Measurements from ENCODE around the gene SPON2.

SPON2 gene

DNA sequence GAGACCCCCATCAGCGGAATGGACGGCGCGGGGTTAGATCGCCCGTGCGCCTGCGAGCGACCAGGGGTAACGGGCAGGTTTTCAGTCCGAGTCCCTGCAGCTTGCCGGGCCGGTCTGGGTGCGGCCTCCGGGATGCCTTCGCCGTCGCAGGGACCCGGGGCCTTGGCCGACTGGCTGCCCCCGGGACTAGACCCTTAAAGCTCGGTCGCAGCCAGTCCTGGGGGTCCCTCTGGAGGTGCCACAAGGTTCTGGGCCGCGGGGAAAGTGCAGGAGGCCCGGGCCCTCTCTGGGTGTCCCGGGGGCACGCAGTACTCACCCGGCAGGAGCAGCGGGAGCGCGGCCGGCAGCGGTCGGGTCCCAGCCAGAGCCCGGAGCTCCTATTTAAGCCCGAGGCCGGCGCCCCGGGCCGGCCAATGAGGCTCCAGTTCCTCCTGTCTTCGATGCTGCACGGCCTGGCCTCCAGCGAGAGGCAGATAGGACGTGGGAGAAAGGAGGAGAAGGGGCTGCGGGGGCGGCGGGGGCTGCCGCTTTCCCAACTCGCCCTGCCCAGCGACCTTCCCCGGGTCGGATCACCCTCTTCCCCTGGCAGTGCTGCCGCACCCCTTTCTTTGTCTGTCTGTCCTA, at the start of gene SPON2:
Gene SPON2, minus strand, starts transcription at position 356 of the 624 bp plus-strand sequence.
- Mint-ChIP-seq H3K9me3 (no peaks in the 10 kb centered on the region), H3K27me3 (peaks cover 30% of the 10 kb centered on the region), H3K4me3 (peak within 1 kb of the TSS; percentile 74), H3K36me3 (no peaks in the 10 kb centered on the region), H3K27ac (no peak within 1 kb of the TSS), H3K4me1 (peaks cover 27% of the 10 kb centered on the region)
- ATAC-seq: no peak

DNA sequence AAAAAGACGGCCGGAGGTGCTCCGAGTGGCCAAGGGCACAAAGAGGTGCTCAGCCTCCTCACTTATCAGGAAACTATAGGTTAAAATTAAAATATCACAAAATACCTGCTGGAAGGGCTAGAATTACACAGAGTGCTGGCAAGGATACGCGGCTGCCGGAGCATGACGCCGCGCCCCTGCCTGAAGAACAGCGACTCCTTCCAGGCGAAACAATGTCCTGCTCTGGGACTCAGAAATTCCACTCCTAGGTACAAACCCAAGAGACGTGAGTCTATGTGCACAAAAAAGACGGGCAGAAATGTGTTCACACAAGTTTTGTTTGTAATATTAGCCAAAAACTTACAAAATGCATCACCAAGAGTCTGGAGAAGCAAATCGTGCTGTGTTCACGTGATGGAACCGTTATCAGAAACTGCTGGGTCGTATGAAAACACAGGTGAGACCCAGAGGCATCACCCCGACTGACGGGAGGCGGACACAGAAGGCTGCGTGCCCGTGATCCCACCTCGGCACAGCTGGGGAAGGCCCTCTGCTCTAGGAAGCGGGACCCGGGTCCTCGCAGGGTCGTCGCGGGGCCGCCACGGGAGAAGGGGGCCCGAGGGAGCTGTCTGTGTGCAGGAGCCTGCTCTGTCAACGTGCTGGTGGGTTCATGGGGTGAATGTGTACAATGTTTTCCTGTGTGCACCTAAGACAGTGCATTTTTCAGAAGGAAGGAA, 48.9 kb upstream of the SPON2 start:
- no peak for ATAC-seq
- H3K36me3 Mint-ChIP-seq: peaks cover 69% of the 10 kb centered on the region
- no peaks in the 10 kb centered on the region for H3K9me3 Mint-ChIP-seq
- no peaks in the 10 kb centered on the region for H3K27me3 Mint-ChIP-seq
- H3K4me3 Mint-ChIP-seq: no peak overlapping the region
- H3K4me1 Mint-ChIP-seq: peaks cover 54% of the 10 kb centered on the region
- peak overlapping the region; percentile 48 for H3K27ac Mint-ChIP-seq

DNA sequence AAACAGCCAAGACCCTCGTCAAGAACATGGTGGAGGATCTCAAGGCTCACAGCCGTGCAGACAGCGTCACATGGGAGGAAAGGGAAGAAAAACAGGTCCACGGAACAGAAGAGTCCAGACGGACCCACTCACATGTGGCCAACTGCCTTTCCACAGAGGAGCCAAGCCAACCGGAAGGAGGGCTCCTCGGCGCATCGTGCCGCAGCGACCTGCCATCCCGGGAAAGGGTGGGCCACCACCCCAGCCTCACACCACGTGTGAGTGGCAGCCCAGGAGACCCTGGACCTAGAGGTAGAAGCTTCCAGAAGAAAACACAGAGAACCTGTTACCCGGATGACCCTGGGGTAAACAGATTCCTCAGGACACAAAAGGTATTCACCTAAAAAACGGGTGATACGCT, 48.2 kb upstream of the SPON2 start:
- no peaks in the 10 kb centered on the region for H3K9me3 Mint-ChIP-seq
- H3K36me3 Mint-ChIP-seq: peaks cover 65% of the 10 kb centered on the region
- H3K27me3 Mint-ChIP-seq: no peaks in the 10 kb centered on the region
- H3K27ac Mint-ChIP-seq: no peak overlapping the region
- no peak overlapping the region for H3K4me3 Mint-ChIP-seq
- H3K4me1 Mint-ChIP-seq: peaks cover 60% of the 10 kb centered on the region
- ATAC-seq: no peak

DNA sequence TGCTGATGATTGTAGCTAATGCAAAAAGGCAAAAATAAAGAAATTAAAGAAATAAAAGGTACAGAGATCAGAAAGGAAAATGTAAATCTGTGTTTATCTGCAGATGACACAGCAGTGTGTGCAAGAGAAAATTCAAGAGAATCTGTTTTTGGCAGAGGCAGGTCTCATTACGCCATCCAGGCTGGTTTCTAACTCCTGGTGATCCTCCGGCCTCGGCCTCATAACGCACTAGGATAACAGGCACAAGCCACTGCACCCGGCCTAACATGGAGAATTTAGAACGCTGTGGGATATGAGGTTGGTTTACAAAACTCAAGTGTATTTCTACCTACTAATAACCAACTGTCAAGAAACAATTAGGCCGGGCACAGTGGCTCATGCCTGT, 47.2 kb upstream of the SPON2 start:
- peak overlapping the region; percentile 79 for H3K4me3 Mint-ChIP-seq
- no peaks in the 10 kb centered on the region for H3K27me3 Mint-ChIP-seq
- H3K4me1 Mint-ChIP-seq: peaks cover 67% of the 10 kb centered on the region
- H3K9me3 Mint-ChIP-seq: no peaks in the 10 kb centered on the region
- no peak for ATAC-seq
- peak overlapping the region; percentile 98 for H3K27ac Mint-ChIP-seq
- H3K36me3 Mint-ChIP-seq: peaks cover 59% of the 10 kb centered on the region

DNA sequence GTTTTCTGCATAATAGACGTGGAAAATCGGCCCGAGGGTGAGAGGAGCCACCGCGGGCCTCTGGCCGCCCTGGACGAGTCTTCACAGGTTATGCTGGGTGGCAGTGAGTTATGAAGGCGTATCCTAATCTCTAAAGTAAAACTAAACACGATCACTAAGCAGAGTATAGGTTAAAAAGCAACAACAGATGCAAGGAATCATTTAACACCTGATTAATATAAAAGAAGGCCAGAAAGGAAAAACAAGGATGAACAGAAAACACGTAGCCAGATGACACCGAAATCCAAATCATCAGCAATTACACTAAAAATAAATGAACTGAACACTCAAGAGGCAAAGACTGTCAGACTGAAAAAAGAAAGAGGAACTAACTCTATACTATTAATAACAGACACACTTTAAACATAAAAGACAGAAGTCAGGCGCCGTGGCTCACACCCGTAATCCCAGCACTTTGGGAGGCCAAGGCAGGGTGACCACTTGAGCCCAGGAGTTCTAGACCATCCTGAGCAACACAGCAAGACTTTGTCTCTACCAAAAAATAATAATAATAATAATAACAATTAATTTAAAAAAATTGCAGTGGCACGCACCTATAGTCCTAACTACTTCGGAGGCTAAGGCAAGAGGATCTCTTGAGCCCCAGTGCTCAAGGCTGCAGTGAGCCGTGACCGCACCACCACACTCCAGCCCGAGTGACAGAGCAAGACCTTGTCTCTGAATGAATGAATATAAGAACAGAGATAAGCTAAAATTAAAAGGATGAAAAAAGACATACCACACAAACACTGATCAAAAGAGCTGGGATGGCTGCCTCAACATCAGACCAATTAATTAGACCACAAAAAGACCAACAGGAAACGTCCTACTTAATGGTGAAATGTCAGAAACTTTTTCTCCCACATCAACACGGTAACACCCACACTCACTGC, 46.5 kb upstream of the SPON2 start:
- H3K9me3 Mint-ChIP-seq: no peaks in the 10 kb centered on the region
- peak overlapping the region; percentile 79 for H3K4me3 Mint-ChIP-seq
- H3K36me3 Mint-ChIP-seq: peaks cover 53% of the 10 kb centered on the region
- H3K4me1 Mint-ChIP-seq: peaks cover 67% of the 10 kb centered on the region
- ATAC-seq: peak; percentile 80
- H3K27me3 Mint-ChIP-seq: no peaks in the 10 kb centered on the region
- peak overlapping the region; percentile 98 for H3K27ac Mint-ChIP-seq

DNA sequence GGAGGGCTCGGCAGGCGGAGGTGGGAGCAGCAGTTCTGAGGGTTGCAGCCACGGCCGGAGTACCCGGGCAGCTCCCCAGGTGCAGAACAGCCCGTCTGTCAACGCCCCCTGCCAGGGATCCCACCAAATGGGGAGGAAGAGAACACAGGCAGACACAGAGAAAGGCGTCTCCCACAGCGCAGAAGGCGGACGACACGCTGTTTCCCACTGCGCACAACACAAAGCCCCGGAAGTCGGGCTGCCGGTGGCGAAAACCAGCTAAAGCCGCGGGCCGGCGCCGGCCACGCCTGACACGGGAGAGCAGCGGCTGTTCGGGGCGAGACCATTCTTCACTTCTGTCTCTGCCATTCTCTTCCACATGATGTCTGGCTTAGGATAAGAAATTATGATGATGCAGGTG, 45.0 kb upstream of the SPON2 start:
- ATAC-seq: no peak
- no peaks in the 10 kb centered on the region for H3K27me3 Mint-ChIP-seq
- H3K4me1 Mint-ChIP-seq: peaks cover 67% of the 10 kb centered on the region
- H3K4me3 Mint-ChIP-seq: peak overlapping the region; percentile 69
- peak overlapping the region; percentile 98 for H3K27ac Mint-ChIP-seq
- peaks cover 55% of the 10 kb centered on the region for H3K36me3 Mint-ChIP-seq
- H3K9me3 Mint-ChIP-seq: no peaks in the 10 kb centered on the region

DNA sequence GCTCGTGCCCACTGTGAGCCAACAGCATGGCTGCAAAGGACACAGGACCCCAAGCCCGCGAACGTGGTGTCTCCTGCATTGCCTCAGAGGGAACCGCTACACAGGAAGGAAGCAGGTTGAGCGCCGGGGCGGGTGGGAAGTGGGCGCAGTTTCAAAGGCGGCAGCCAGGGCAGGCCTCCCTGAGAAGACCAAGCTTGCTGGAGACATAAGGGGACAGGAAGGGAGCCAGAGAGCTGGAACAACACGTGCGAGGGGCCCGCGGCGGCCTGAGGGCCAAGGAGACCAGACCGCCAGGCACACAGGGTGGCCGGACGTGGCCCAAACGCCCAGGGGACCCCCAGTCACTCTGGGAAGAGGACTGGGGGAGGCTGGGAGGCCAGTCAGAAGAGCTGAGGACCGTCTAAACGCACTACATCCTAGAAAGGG, 44.5 kb upstream of the SPON2 start:
- ATAC-seq: no peak
- peaks cover 59% of the 10 kb centered on the region for H3K36me3 Mint-ChIP-seq
- peak overlapping the region; percentile 58 for H3K4me3 Mint-ChIP-seq
- H3K9me3 Mint-ChIP-seq: no peaks in the 10 kb centered on the region
- H3K27ac Mint-ChIP-seq: peak overlapping the region; percentile 98
- peaks cover 66% of the 10 kb centered on the region for H3K4me1 Mint-ChIP-seq
- H3K27me3 Mint-ChIP-seq: no peaks in the 10 kb centered on the region

DNA sequence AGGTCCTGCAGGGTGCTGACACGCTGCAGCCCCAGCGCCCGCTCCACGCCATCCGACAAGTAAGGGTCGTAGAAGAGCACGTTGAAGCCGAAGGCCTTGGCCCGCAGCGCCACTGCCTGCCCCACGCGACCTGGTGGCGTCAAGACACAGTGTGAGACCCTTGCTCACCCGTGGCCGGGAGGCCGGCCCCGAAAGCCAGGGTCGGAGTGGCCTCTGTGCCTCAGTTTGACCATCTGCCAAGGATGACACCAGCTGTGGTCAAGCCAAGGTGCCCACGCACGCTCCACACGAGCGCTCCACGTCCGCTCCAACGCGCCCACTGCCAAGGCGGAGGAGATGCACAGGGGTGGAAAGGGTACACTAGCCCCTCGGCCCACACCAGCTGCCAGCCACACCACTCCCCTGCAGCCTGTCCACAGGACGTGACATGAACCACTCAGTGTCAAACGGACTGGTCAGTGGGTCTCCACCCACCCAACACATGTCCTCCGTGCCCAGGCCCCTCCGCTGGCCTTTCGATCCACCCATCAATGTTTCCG, 43.8 kb upstream of the SPON2 start:
- Mint-ChIP-seq H3K9me3 (no peaks in the 10 kb centered on the region), H3K36me3 (peaks cover 59% of the 10 kb centered on the region), H3K27ac (peak overlapping the region; percentile 98), H3K4me1 (peaks cover 59% of the 10 kb centered on the region), H3K27me3 (no peaks in the 10 kb centered on the region), H3K4me3 (peak overlapping the region; percentile 26)
- ATAC-seq: no peak

DNA sequence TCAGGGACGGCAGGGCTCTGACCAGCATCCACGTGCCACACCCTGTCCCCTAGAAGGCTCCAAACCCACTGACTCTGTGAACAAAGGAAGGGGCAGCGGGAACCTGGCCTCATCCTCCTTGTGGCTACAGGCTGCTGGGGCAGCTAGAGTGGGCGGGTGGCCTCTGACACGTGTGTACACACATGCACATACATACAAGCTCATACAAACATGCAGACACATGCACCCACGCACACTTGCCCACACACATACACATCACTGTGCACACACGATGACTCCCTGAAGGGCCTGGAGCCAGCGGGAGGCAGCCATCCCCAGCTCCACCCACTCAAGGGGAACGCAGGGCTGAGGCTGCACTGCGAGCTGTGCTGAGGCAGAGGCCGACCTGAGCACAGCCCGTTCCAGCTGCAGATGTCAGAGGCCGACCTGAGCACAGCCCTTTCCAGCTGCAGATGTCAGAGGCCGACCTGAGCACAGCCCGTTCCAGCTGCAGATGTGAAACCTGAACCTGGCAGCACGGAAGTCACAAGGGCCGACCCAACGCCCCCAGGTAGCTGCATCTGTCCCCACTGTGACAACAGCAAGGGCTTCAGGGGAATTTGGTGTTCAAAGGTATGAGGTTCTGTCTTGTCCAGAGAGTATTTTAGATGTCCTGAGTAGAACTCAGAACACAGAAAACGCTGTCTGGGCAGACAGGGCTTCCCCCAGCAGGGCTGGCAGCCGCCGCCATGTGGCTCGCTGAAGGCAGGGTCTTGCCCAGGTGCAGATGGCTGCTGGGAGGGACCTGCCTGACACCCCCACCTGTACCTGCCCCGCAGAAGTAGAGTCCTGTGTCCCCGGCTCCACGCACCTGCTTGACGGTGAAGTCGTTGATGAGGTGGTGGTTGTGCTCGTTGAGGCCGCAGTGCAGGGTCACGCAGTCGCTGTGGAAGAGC, 43.0 kb upstream of the SPON2 start:
- peaks cover 52% of the 10 kb centered on the region for H3K4me1 Mint-ChIP-seq
- ATAC-seq: peak; percentile 80
- H3K27me3 Mint-ChIP-seq: no peaks in the 10 kb centered on the region
- no peaks in the 10 kb centered on the region for H3K9me3 Mint-ChIP-seq
- peaks cover 55% of the 10 kb centered on the region for H3K36me3 Mint-ChIP-seq
- H3K27ac Mint-ChIP-seq: peak overlapping the region; percentile 73
- peak overlapping the region; percentile 26 for H3K4me3 Mint-ChIP-seq

DNA sequence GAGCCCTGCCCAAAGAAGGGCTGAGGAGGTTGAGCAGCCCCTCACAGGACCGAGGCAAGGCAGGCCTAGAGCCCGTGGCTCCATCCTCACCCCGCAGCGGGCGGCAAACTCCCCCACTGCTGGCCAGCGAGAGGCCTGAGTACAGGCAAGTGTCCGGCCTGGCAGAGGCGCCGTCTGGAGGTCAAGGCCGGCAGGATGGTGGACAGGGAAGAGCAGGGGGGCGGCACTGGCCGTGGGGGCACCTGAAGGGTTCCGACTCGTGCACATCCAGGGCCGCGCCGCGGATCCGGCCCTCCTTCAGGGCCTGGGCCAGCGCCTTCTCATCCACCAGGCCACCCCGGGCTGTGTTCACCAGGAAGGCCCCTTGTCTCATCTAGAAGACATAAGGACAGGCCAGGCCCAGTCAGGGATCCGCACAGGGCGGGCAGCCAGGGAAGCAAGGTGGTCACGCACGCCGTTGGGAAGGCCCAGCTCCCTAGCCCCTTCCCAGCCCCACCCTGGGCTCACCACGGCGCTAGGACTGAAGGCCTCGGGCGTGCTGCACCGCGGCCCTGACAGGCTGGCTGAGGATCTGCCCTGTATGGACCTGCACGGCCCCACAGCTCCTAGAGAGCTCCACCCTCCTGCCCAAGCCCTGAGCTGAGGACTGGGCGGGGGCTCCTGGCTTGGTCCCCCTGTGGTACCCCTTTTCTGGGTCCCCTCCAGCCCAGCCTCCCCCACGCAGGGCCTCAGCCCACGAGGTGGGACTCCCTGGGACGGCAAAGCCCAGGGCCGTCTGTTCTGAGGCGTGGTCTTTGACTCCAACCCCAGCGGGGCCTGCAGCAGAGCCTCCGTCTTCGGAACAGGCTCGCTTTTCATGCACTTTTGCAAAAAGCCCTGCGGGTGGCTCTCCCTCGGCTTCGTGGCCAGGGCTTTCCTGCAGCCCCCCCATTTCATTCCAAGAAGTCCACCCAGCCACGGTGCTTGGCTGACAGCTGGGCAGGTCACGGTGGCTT, 42.0 kb upstream of the SPON2 start:
- peaks cover 44% of the 10 kb centered on the region for H3K4me1 Mint-ChIP-seq
- no peak for ATAC-seq
- H3K27me3 Mint-ChIP-seq: no peaks in the 10 kb centered on the region
- no peaks in the 10 kb centered on the region for H3K9me3 Mint-ChIP-seq
- H3K27ac Mint-ChIP-seq: peak overlapping the region; percentile 73
- no peak overlapping the region for H3K4me3 Mint-ChIP-seq
- peaks cover 56% of the 10 kb centered on the region for H3K36me3 Mint-ChIP-seq

DNA sequence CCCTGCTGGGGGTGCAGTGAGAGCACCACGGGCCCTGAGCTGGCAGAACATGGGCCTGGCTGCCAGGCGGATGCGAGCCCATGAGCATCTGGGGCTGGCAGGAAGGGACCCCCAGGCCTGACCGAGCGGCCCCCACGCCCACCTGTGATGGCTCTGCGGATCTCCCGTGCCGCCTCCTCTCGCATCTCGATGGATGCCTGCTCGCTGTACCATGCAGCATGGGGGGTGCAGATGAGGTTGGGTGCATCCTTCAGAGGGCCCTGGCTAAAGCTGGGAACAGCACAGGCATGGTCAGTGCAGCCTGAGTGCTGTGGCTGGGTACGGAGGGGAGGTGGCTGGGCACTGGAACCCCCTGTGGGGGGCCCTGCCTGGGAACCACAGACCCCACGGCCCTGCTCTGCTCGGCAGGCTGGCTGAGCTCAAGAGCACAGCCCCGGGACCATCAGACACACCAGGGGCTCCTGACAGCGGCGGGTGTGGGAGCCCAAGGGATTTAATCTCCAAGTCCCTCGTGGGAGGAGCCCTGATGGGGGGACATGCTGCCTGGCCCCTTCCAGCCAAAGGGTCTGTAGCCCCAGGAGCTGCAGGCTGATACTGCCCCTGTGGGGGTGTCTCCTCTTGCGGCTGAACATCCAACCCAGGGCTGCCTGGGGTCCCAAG, 41.1 kb upstream of the SPON2 start:
- Mint-ChIP-seq H3K4me3 (no peak overlapping the region), H3K9me3 (no peaks in the 10 kb centered on the region), H3K36me3 (peaks cover 58% of the 10 kb centered on the region), H3K4me1 (peaks cover 40% of the 10 kb centered on the region), H3K27ac (no peak overlapping the region), H3K27me3 (no peaks in the 10 kb centered on the region)
- no peak for ATAC-seq

DNA sequence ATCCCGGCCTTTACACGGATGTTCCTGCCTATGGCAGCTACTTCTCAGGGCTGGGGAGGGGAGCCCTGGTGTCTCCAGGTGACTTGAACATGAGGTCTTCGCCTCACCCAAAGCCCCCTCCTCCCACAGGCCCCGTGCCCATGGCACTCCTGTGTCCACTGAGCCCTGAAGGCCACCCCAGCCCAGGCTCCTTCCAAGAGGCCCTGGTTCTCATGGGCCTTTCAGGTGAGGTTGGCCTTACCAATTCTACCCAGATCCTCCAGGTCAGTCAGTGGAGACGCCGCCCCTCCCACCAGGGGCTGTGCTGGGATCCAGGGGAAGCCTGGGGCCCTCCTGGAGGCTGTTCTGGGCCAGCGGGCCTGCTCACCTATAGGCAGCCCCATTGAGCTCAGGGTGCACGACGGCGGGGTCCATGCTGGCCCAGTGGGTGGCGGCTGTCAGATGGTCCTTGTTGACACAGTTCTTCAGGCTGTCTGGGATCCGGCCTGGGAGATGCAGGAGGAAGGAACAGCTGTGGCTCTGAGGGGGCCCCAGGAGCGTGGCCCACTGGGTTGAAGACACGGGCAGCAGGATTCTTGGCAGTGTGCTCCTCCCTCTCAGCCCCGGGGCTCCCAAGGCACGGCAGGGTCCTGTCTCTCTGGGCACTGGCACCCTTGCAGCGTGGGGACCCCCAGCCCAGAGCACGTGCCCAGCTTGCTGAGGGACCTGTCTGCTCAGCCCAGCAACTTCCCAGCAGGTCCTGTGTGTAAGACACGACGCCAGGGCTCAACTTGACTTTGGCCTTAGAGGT, 40.4 kb upstream of the SPON2 start:
- ATAC-seq: no peak
- no peak overlapping the region for H3K4me3 Mint-ChIP-seq
- no peaks in the 10 kb centered on the region for H3K27me3 Mint-ChIP-seq
- no peak overlapping the region for H3K27ac Mint-ChIP-seq
- peaks cover 36% of the 10 kb centered on the region for H3K4me1 Mint-ChIP-seq
- H3K9me3 Mint-ChIP-seq: no peaks in the 10 kb centered on the region
- peaks cover 56% of the 10 kb centered on the region for H3K36me3 Mint-ChIP-seq
